Fibroblast of skin of left quadriceps (primary cell): ENCODE measurements around the gene CGRRF1.

Experiments used
- DNase-seq, 2 experiments: peaks; one replicate each; pipeline ENCODE4 v3.0.0-alpha.2; 2013; ENCODE audit warnings: low read depth in 2 of 2

CGRRF1 gene

DNA sequence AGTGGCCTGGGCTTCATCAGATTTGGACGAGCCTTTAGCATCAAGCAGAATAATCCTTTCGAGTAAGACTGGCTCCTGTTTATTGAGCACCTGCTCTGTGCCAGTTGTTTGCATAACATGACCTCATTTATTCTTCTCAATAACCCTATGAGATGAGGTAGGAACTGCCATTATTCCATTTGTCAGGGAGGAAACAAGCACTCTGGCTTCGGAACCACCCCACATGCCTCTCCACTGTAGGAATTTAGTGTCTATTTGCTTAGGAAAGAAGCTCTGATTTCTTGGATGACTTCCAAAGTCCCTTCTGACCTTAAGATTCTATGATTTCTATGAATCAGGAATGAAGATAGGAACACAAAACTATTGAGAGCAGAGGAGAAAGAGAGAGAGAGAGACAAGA lies 68.3 kb downstream of the CGRRF1 start:
- no peak for DNase-seq

- DNase-seq, result no peak
Observed at GRCh38 chr14:54579621-54580020, 69.9 kb downstream of the CGRRF1 start.

DNA sequence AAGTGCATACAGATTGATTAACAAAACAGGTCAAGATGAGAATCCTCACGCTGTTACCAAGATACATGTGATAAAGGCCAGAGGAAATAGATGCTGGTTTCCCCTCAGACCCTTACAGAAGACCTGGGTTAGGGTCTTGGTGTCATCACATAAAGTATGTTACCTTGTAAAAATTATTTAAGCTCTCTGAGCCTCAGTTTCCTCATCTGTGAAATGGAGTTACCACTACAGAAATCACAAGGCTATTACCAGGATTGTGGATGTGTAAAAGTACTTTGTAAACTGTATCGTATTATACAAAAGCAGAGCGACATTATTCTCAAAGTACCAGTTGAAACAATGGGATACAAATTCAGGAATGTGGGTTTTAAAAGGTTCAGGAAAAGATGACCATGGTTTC lies 71.2 kb downstream of the CGRRF1 start:
- DNase-seq, result no peak

DNA sequence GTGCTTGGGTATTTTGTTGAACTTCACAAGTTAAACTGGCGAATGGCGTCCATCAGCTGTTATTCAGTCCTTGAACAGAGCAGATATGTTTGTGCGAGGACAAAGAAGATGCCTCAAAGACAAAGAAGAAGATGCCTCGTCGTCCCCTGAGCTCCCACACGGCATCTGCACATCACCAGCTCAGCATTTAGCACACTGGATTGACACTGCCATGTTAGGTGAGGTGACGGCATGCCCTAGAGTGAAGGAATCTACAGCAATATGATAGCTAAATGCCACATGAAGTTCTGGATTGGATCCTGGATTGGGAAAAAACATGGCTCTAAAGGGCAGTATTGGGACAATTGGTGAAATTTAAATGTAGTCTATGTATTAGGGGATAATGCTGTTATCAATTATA lies 72.6 kb downstream of the CGRRF1 start:
- no peak for DNase-seq

GRCh38 chr14:54584097-54584496 lies 74.4 kb downstream of the CGRRF1 start:
- DNase-seq, result no peak

- DNase-seq, result no peak
Observed at GRCh38 chr14:54585214-54585613, 75.5 kb downstream of the CGRRF1 start.
